GM18502 (cell line): ENCODE data around the gene GPD1L.

Source experiments
- ATAC-seq: cut with Tn5 transposase; IDR thresholded peaks from one replicate; pipeline ENCODE4 v1.9.1; 2021; ENCODE audit warnings: mild to moderate bottlenecking; ENCODE audit not compliant: unreplicated experiment, poor library complexity

Gene GPD1L

GRCh38 chr3:32216172-32216783, 109.9 kb downstream of the GPD1L start:
- no peak for ATAC-seq

DNA sequence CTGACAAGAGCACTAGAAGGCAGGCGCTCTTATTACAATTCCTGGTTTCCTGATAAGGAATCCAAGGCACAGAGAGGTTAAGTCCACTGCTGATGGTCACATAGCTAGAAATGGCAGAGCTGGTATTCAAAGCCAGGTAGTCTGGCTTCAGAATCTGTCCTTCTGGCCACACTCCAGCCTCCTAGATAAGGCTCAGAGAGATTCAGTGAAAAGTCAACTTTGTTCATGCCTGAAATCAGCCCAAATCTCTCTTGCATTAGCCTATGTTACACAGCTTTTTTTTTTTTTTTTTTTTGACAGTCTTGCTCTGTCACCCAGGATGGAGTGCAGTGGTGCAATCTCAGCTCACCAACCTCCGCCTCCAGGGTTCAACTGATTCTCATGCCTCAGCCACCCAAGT, 110.9 kb downstream of the GPD1L start:
- no peak for ATAC-seq
